ENCODE data around the gene HSP90AB1.

GRCh38 chr6:44243345-44243744 lies 3.6 kb upstream of the HSP90AB1 start:
- TF ChIP-seq CTCF (IDR thresholded peaks at IDR 0.05): no peak
- no peak for TF ChIP-seq POLR2A (IDR thresholded peaks at IDR 0.05)
- TF ChIP-seq POLR2AphosphoS5 (IDR thresholded peaks at IDR 0.05): no peak

Data from stomach (tissue), 4 donors.